LNCaP clone FGC (cell line): ENCODE data around the gene OXTR.

Source experiments
- DNase-seq: peaks from one replicate; pipeline ENCODE4 v3.0.0-alpha.2; 2011; ENCODE audit warnings: low read depth
- H3K4me3 ChIP-seq: 2 replicates; pipeline ENCODE4 v1.5.1; 2011; ENCODE audit warnings: mild to moderate bottlenecking, low read depth, low read length, control low read depth
- TF ChIP-seq, protein P1 (sequence below): IDR thresholded peaks from 2 replicates; pipeline ENCODE4 v1.5.1; 2012; ENCODE audit warnings: mild to moderate bottlenecking; ENCODE audit not compliant: control insufficient read depth, insufficient read depth; ENCODE audit errors: extremely low read depth

OXTR gene

DNA sequence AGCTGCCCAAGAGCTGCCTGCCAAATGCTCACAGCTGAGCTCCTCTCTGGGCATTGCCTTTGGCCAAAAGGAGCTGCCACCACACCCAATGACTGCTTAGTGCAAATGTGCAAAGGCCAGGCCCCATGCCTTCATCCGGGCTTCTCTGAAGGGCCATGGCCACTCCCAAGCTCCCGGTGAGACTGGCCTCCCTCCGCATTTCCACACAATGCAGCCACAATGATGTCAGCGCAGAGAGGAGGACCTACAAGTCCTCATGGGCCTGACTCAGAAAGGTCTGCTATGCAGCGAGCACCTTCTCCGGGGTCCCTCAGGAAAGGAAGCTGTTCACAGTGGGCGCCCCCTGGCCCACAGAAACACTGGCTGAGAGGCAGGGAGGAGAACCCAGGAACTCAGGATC, 12.7 kb downstream of the OXTR start:
- DNase-seq, result no peak
- no peak overlapping the region for H3K4me3 ChIP-seq
- TF ChIP-seq, protein P1, sequence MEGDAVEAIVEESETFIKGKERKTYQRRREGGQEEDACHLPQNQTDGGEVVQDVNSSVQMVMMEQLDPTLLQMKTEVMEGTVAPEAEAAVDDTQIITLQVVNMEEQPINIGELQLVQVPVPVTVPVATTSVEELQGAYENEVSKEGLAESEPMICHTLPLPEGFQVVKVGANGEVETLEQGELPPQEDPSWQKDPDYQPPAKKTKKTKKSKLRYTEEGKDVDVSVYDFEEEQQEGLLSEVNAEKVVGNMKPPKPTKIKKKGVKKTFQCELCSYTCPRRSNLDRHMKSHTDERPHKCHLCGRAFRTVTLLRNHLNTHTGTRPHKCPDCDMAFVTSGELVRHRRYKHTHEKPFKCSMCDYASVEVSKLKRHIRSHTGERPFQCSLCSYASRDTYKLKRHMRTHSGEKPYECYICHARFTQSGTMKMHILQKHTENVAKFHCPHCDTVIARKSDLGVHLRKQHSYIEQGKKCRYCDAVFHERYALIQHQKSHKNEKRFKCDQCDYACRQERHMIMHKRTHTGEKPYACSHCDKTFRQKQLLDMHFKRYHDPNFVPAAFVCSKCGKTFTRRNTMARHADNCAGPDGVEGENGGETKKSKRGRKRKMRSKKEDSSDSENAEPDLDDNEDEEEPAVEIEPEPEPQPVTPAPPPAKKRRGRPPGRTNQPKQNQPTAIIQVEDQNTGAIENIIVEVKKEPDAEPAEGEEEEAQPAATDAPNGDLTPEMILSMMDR, result no peak

DNA sequence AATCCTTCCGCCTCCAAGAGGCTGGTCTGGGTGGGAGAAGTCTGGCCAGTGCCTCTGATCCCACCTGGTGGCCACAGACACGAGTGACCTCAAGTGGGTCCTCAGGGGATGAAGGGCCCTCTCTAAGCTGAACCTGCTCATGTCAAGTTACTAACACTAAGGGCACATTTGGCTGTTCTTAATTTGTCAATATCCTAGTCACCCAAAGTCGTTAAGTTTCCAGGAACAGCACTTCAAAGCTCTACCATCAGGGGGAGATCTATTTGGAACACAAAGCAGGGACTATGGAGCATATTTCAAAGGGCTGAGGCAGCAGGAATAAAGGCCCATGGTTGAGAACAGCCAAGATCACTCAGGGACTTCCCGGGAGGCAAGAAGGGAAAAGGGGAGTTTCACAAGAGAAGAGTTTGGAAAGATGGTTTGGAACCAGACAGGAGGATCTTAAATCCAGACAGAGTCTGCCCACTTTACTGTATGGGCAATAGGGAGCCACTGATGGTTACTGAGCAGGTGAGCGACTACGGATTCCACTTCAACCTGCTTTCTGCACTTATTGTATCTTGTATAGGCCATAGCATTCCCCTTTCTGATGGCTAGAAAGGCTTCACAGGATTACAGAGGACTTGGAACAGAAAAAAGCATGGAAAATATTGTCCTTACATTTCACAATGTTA, 13.7 kb downstream of the OXTR start:
- TF ChIP-seq, protein P1, result no peak
- DNase-seq, result no peak
- no peak overlapping the region for H3K4me3 ChIP-seq

DNA sequence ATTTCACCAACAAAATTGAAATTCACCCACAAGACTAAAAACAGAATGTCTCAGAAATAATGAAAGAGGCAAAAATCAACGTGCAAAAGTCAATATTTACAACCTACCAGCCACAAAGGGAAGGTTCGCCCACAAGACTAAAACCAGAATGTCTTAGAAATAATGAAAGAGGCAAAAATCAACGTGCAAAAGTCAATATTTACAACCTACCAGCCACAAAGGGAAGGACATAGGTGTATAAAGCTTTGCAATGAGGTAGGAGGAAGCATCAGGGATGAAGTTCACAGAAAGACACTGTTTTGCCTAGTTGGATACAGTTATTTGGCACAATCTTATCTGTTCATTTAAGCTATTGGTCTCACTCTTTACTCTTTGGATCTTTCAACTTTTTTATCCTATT, 14.3 kb downstream of the OXTR start:
- TF ChIP-seq, protein P1, result no peak
- DNase-seq, result no peak
- no peak overlapping the region for H3K4me3 ChIP-seq

DNA sequence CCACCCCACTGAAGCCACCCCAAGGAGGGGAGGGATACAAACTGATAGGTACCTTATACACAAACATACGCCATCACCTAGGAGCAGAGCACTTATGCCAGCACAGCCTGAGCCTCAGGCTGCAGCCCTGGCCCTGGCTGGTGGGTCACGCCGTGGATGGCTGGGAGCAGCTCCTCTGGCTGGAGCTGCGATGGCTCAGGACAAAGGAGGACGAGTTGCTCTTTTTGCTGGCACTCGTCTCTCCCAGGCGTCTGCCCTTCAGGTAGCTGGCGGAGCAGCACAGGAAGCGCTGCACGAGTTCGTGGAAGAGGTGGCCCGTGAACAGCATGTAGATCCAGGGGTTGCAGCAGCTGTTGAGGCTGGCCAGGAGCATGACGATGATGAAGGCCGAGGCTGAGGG, 16.6 kb downstream of the OXTR start:
- TF ChIP-seq, protein P1, result no peak
- H3K4me3 ChIP-seq, result no peak overlapping the region
- DNase-seq, result no peak

DNA sequence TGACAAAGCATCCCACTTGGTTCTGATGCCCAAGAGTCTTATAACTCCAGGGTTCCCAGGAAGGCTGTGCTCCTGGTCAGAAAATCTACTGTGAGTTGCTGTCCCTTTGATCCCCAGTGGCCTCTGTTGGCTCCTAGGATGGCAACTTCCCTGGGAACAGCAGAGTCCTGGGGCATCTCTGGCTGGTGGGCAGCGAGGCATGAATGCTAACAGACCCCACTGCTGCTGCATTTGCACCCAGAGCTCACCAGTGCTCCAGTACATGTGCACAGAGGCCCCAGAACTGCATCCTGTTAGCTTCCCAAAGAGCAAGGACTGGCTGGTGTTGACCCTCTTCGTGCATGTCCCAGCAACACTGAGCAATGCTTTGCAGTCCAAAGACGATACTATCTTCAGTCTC, 20.1 kb downstream of the OXTR start:
- TF ChIP-seq, protein P1, result no peak
- no peak for DNase-seq
- no peak overlapping the region for H3K4me3 ChIP-seq

DNA sequence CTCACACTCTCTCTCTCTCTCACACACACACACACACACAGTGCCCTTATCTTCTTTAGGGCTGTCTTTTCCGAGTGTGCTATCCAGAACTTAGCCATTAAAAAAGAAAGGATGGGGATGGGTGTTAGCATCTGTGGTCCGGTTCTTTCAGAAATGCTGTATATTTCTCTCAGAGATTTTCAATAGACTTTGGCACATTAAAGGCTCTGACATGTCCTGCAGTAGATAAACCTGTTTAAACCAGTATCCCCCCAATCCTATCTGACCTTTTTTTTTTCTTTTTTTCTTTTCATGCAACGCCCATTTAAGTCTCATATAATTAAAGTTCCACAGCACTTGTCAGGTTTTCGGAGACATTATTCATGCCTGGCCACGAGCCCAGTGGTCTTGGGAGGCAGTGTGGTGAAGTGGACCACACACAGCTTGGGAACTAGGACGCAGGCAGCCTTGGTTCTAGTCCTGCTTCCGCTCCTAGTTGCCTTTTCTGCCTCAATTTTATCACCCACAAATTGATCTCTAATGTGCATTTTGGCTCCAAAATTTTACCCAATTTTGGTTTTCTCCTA, 22.6 kb downstream of the OXTR start:
- H3K4me3 ChIP-seq, result no peak overlapping the region
- TF ChIP-seq, protein P1, result no peak
- DNase-seq, result no peak
